HG02571 (cell line): ENCODE measurements around the gene APOBEC3G.
A peak's percentile ranks its signal among the peaks of the same experiment; 100 is the strongest.
"Not testable (repeated sequence)": the region's sequence is repeated elsewhere in the genome, so short reads cannot be mapped to it uniquely, and the experiment has no call there.

Experiments
- ATAC-seq: cut with Tn5 transposase; IDR thresholded peaks from one replicate; pipeline ENCODE4 v1.9.1; 2021; ENCODE audit warnings: mild to moderate bottlenecking, moderate library complexity; ENCODE audit not compliant: unreplicated experiment

The APOBEC3G gene

GRCh38 chr22:39077026-39077840 lies at the start of gene APOBEC3G:
TSS of gene APOBEC3G (plus strand) at chr22:39077275. CDS start at chr22:39077362, 87 bp downstream.
- peak; percentile 60 for ATAC-seq

GRCh38 chr22:39027717-39028116 lies 49.4 kb upstream of the APOBEC3G start:
- ATAC-seq = no peak

- ATAC-seq = no peak
Observed at GRCh38 chr22:39028281-39028680, 48.8 kb upstream of the APOBEC3G start.

- no peak for ATAC-seq
Observed at GRCh38 chr22:39029227-39029626, 47.8 kb upstream of the APOBEC3G start.

GRCh38 chr22:39030705-39031104 lies 46.4 kb upstream of the APOBEC3G start:
- ATAC-seq = no peak

- ATAC-seq = not testable (repeated sequence)
Observed at GRCh38 chr22:39031434-39032295, 45.4 kb upstream of the APOBEC3G start.

GRCh38 chr22:39037071-39037470 lies 40.0 kb upstream of the APOBEC3G start:
- not testable (repeated sequence) for ATAC-seq

- no peak for ATAC-seq
Observed at GRCh38 chr22:39039306-39040126, 37.6 kb upstream of the APOBEC3G start.

- ATAC-seq = not testable (repeated sequence)
Observed at GRCh38 chr22:39040155-39040537, 36.9 kb upstream of the APOBEC3G start.

GRCh38 chr22:39040538-39041296 lies 36.4 kb upstream of the APOBEC3G start, which contains the start of gene APOBEC3F:
TSS of gene APOBEC3F (plus strand) at chr22:39040864. CDS start at chr22:39040961, 97 bp downstream.
- ATAC-seq = peak; percentile 95

- ATAC-seq = no peak
Observed at GRCh38 chr22:39041908-39042307, 35.2 kb upstream of the APOBEC3G start.

GRCh38 chr22:39043063-39043462 lies 34.0 kb upstream of the APOBEC3G start:
- ATAC-seq = not testable (repeated sequence)

- ATAC-seq = not testable (repeated sequence)
Observed at GRCh38 chr22:39045136-39045535, 31.9 kb upstream of the APOBEC3G start.

- ATAC-seq = not testable (repeated sequence)
Observed at GRCh38 chr22:39049486-39049885, 27.6 kb upstream of the APOBEC3G start.

GRCh38 chr22:39051844-39052495 lies 25.1 kb upstream of the APOBEC3G start:
- not testable (repeated sequence) for ATAC-seq

GRCh38 chr22:39055658-39056057 lies 21.4 kb upstream of the APOBEC3G start:
- ATAC-seq = no peak

GRCh38 chr22:39061290-39061689 lies 15.8 kb upstream of the APOBEC3G start:
- not testable (repeated sequence) for ATAC-seq

GRCh38 chr22:39061951-39062350 lies 15.1 kb upstream of the APOBEC3G start:
- ATAC-seq = not testable (repeated sequence)

GRCh38 chr22:39063904-39064303 lies 13.2 kb upstream of the APOBEC3G start:
- ATAC-seq = not testable (repeated sequence)
